Left ventricle myocardium inferior (tissue), 1 donor: ENCODE data around the gene CDC25A. TPM values are rescaled to one million over a fixed set of nuclear protein-coding genes. Genes with fewer than 3 reads are reported as not detected.
"Not testable (repeated sequence)": the region's sequence is repeated elsewhere in the genome, so short reads cannot be mapped to it uniquely, and the experiment has no call there.

Experiments
- DNase-seq: peaks from one replicate; pipeline ENCODE4 v3.0.0-alpha.2; 2020
- H3K27ac ChIP-seq: fragments of 200-600 bp; replicated peaks from 2 replicates; pipeline ENCODE4 v1.8.0; 2021
- H3K27me3 ChIP-seq: fragments of 200-600 bp; 2 replicates; pipeline ENCODE4 v1.8.0; 2021; ENCODE audit warnings: low read depth
- H3K36me3 ChIP-seq: fragments of 200-600 bp; 2 replicates; pipeline ENCODE4 v1.8.0; 2021
- H3K4me1 ChIP-seq: fragments of 200-600 bp; 2 replicates; pipeline ENCODE4 v1.8.0; 2021
- H3K4me3 ChIP-seq: fragments of 200-600 bp; 2 replicates; pipeline ENCODE4 v1.8.0; 2021; ENCODE audit warnings: mild to moderate bottlenecking, moderate library complexity
- H3K9me3 ChIP-seq: fragments of 200-600 bp; replicated peaks from 2 replicates; pipeline ENCODE4 v1.8.0; 2021
- intact Hi-C: fragments of 100-400 bp; cut with micrococcal nuclease; formaldehyde crosslinking; loops from one replicate; pipeline ENCODE4 v1.11.0; 2022
- total RNA-seq: library from RNA; stranded (reverse); fragmentation: NEBNext Ultra II Directional; extraction: Animal tissue kit (Norgen Biotek cat#: 25700); gene quantifications from one replicate; pipeline ENCODE4 v1.2.1, GENCODE V29; 2021
- TF ChIP-seq, protein P1 (sequence below): fragments of 200-600 bp; IDR thresholded peaks from 2 replicates; pipeline ENCODE4 v1.8.0; 2021; ENCODE audit warnings: antibody characterized with exemption, mild to moderate bottlenecking, borderline replicate concordance
- donor health status: DM: no; HTN: yes; CAD: no; lungs with severe emphysema.

CDC25A gene
- total RNA-seq, 1 donor from 2014 or later, result 0.52 TPM

DNA sequence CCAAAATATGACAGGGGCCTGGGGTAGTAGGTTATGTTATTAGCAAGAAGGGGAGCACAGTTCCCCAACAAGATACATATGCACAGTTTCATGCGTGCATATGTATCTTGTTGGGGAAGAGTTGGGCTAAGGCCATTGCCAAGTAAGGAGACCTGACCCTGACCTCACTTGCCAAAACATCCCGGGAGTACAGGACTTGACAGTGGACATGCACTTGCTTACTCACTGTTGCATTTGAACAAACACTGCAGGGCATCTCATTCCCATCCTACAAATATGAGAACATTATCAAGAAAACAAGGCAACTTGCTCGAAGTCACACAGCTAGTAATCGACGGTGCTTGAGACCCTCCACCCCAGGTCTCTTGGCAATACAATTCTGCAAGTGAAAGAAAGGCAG, 30.3 kb upstream of the CDC25A start:
- no peak for DNase-seq
- H3K4me1 ChIP-seq, result peaks cover 19% of the 10 kb centered on the region
- H3K36me3 ChIP-seq, result no peaks in the 10 kb centered on the region
- intact Hi-C loops, result no loop called here
- TF ChIP-seq, protein P1, sequence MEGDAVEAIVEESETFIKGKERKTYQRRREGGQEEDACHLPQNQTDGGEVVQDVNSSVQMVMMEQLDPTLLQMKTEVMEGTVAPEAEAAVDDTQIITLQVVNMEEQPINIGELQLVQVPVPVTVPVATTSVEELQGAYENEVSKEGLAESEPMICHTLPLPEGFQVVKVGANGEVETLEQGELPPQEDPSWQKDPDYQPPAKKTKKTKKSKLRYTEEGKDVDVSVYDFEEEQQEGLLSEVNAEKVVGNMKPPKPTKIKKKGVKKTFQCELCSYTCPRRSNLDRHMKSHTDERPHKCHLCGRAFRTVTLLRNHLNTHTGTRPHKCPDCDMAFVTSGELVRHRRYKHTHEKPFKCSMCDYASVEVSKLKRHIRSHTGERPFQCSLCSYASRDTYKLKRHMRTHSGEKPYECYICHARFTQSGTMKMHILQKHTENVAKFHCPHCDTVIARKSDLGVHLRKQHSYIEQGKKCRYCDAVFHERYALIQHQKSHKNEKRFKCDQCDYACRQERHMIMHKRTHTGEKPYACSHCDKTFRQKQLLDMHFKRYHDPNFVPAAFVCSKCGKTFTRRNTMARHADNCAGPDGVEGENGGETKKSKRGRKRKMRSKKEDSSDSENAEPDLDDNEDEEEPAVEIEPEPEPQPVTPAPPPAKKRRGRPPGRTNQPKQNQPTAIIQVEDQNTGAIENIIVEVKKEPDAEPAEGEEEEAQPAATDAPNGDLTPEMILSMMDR, result no peak
- H3K9me3 ChIP-seq, result no peaks in the 10 kb centered on the region
- H3K4me3 ChIP-seq, result no peak overlapping the region
- H3K27me3 ChIP-seq, result no peaks in the 10 kb centered on the region
- no peak overlapping the region for H3K27ac ChIP-seq

DNA sequence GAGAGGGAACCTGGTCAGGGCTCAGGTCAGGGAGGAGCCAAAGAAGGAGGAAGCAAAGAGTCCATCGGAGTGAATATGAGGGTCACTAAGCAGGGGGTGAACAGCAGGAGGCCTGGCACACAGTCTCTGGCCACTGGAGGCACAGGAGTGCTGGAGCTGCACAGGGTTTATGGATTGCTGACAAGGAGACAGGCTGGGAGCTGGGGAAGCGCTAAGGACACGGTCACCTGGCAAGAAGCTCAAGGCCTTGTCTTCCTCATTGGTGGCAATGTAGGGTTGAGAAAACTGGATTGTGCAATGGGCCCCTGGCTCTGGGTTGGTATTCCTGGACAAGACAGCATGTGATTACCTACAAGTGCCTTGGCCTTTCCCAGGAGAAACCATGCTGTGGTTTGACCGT, 29.2 kb upstream of the CDC25A start:
- Histone ChIP-seq H3K9me3 (no peaks in the 10 kb centered on the region), H3K36me3 (no peaks in the 10 kb centered on the region), H3K4me3 (no peak overlapping the region), H3K4me1 (peaks cover 19% of the 10 kb centered on the region), H3K27ac (peak overlapping the region; percentile 82), H3K27me3 (no peaks in the 10 kb centered on the region)
- TF ChIP-seq, protein P1, result no peak
- intact Hi-C loops, result no loop called here
- DNase-seq, result no peak

DNA sequence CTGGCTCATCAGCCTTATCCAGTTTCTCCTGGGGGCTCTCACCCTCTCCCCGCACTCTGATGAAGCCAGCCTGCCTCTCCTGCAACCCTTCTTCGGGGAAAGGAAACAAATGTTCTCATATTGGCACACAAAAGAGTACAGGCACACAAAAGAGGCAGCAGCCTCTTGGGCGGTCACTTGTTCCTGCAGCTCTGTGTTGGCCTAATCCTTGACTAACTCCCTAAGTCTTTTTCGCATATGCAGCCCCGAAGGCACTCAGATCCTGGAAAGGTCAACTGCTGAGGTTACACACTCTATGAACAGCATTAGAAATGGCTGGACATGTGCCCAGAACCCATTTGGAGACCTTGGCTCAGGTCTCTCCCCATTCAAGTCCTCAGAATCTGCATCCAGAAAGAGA, 27.7 kb upstream of the CDC25A start:
- H3K27me3 ChIP-seq, result no peaks in the 10 kb centered on the region
- no peak overlapping the region for H3K4me3 ChIP-seq
- TF ChIP-seq, protein P1, result no peak
- DNase-seq, result peak; percentile 53
- H3K36me3 ChIP-seq, result no peaks in the 10 kb centered on the region
- peak overlapping the region; percentile 82 for H3K27ac ChIP-seq
- H3K4me1 ChIP-seq, result peaks cover 19% of the 10 kb centered on the region
- intact Hi-C loops, result no loop called here
- H3K9me3 ChIP-seq, result no peaks in the 10 kb centered on the region

DNA sequence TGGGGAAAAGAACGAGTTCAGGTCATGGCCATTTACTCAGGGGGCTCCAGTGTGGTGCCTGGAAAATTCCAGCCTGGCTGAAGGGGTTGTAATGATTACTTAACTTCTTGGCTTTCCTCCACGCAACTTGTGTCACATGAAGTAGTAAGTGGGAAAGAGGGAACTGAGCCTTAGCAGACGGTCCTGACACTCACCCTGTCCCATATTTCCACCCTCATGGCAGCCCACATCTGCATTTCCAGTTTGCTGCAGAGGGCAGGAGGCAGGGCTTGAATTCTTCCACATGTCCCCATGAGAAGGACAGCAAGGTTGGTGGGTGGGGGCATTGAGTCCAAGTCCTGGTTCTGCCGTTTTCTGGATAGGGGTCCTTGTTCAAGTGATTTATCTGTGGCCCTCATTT, 27.2 kb upstream of the CDC25A start:
- H3K36me3 ChIP-seq, result no peaks in the 10 kb centered on the region
- H3K4me3 ChIP-seq, result no peak overlapping the region
- H3K9me3 ChIP-seq, result no peaks in the 10 kb centered on the region
- intact Hi-C loops, result no loop called here
- peak; percentile 36 for DNase-seq
- TF ChIP-seq, protein P1, result no peak
- H3K4me1 ChIP-seq, result peaks cover 19% of the 10 kb centered on the region
- no peaks in the 10 kb centered on the region for H3K27me3 ChIP-seq
- H3K27ac ChIP-seq, result peak overlapping the region; percentile 82

DNA sequence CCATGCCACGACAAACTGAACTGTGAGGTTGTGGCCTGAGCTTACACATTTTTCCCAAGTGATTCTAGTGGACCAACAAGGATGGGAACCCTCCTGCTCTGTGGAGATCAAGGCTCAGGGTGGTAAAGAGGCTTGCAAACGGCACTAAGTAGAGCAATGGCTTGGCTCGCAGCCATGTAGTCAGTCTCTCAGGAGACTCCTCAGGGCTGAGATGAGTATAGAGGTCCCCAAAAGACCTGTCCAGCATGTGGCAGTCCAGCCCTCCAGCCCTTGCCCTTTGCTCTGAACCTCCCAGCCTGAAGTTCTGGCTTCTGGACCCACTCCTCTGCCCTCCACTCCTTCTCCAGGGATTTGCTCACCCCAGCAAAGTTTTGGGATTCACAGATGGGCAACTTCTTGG, 26.8 kb upstream of the CDC25A start:
- TF ChIP-seq, protein P1, result no peak
- Histone ChIP-seq H3K27ac (peak overlapping the region; percentile 82), H3K9me3 (no peaks in the 10 kb centered on the region), H3K27me3 (no peaks in the 10 kb centered on the region), H3K4me3 (no peak overlapping the region), H3K4me1 (peaks cover 19% of the 10 kb centered on the region), H3K36me3 (no peaks in the 10 kb centered on the region)
- peak; percentile 51 for DNase-seq
- intact Hi-C loops, result no loop called here

DNA sequence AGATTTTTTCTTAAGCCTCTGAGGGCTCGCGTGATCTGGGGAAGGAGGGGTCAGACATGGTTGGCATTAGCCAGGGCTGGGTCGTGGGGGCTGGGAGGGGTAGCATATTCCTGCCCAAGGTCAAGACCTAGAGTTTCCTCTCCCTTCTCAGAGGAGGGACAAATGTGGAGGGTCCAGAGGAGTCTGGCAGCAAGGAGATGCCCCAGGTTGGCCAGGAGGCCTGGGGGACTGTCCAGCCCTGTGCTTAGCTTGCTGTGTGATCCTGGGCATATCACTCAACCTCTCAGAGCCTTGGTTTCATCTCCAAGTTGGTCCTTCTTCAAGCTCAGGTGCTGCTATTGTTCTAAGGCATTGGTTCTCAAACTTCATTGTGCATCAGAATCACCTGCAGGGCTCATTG, 26.0 kb upstream of the CDC25A start:
- H3K36me3 ChIP-seq, result no peaks in the 10 kb centered on the region
- H3K9me3 ChIP-seq, result no peaks in the 10 kb centered on the region
- TF ChIP-seq, protein P1, result no peak
- H3K27me3 ChIP-seq, result no peaks in the 10 kb centered on the region
- no peak overlapping the region for H3K27ac ChIP-seq
- no peak for DNase-seq
- no peak overlapping the region for H3K4me3 ChIP-seq
- H3K4me1 ChIP-seq, result peaks cover 19% of the 10 kb centered on the region
- intact Hi-C loops, result no loop called here

DNA sequence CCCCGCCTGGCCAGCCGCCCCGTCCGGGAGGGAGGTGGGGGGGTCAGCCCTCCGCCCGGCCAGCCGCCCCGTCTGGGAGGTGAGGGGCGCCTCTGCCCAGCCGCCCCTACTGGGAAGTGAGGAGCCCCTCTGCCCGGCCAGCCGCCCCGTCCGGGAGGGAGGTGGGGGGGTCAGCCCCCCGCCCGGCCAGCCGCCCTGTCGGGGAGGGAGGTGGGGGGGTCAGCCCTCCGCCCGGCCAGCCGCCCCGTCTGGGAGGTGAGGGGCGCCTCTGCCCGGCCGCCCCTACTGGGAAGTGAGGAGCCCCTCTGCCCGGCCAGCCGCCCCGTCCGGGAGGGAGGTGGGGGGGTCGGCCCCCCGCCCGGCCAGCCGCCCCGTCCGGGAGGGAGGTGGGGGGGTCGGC, 23.6 kb upstream of the CDC25A start:
- H3K27me3 ChIP-seq, H3K27ac ChIP-seq, intact Hi-C loops, DNase-seq, H3K4me3 ChIP-seq, H3K9me3 ChIP-seq, H3K36me3 ChIP-seq: not testable (repeated sequence)
- H3K4me1 ChIP-seq, result peaks cover 19% of the 10 kb centered on the region

DNA sequence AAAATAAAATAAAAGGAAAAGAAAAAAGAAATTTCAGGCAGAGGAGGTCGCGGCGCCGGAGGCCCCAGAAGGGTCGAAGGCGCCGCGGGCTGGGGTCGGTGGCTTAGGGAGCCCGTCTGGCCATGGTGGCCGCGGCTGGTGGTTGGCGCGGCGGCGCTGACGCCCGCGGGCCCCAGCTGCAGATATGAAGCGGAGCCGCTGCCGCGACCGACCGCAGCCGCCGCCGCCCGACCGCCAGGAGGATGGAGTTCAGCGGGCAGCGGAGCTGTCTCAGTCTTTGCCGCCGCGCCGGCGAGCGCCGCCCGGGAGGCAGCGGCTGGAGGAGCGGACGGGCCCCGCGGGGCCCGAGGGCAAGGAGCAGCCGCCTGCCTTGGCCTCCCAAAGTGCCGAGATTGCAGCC, 22.3 kb upstream of the CDC25A start:
- H3K4me1 ChIP-seq, H3K27me3 ChIP-seq, DNase-seq, H3K27ac ChIP-seq, H3K9me3 ChIP-seq, H3K36me3 ChIP-seq, H3K4me3 ChIP-seq, intact Hi-C loops: not testable (repeated sequence)
